NCI-H345 treated with DMSO at 0.1 percent for 48 hours (cell line): ENCODE measurements around the gene SRCIN1.
A peak's percentile ranks its signal among the peaks of the same experiment; 100 is the strongest.
"Not testable (repeated sequence)": the region's sequence is repeated elsewhere in the genome, so short reads cannot be mapped to it uniquely, and the experiment has no call there.

Experiments used
- DNase-seq: peaks from one replicate; lab custom pipeline; 2025; ENCODE audit not compliant: unreplicated experiment; lab: John Stamatoyannopoulos, UW

SRCIN1 gene

GRCh38 chr17:38491346-38492066, 114.2 kb downstream of the SRCIN1 start:
- not testable (repeated sequence) for DNase-seq

- DNase-seq: not testable (repeated sequence)
Observed at GRCh38 chr17:38489774-38490173, 116.0 kb downstream of the SRCIN1 start.

- DNase-seq: not testable (repeated sequence)
Observed at GRCh38 chr17:38485681-38486298, 120.0 kb downstream of the SRCIN1 start.

- no peak for DNase-seq
Observed at GRCh38 chr17:38485146-38485468, 120.6 kb downstream of the SRCIN1 start.

GRCh38 chr17:38484242-38485145, 121.3 kb downstream of the SRCIN1 start:
- peak; percentile 40 for DNase-seq

- DNase-seq: not testable (repeated sequence)
Observed at GRCh38 chr17:38482700-38483043, 123.1 kb downstream of the SRCIN1 start.

- DNase-seq: peak; percentile 72
Observed at GRCh38 chr17:38482039-38482699, 123.6 kb downstream of the SRCIN1 start.
